Measurements from ENCODE around the gene OGN. TPM values are rescaled to one million over a fixed set of nuclear protein-coding genes. Genes with fewer than 3 reads are reported as not detected.

Gene OGN
- total RNA-seq, 1 donor from 2014 or later: 15.3 TPM

- Histone ChIP-seq H3K4me1 (no peaks in the 10 kb centered on the region), H3K36me3 (no peaks in the 10 kb centered on the region), H3K4me3 (no peak overlapping the region), H3K27me3 (ENCODE audit: low read depth) (no peaks in the 10 kb centered on the region), H3K9me3 (no peaks in the 10 kb centered on the region), H3K27ac (no peak overlapping the region)
- no peak for ATAC-seq
- intact Hi-C loops (cut with DNase I): no loop called here
- TF ChIP-seq CTCF (IDR thresholded peaks at IDR 0.05): no peak
- DNase-seq: no peak
Measured at GRCh38 chr9:92392690-92393089, 11.7 kb downstream of the OGN start.

GRCh38 chr9:92385953-92386352 lies 18.4 kb downstream of the OGN start:
- DNase-seq (no peak), ATAC-seq (no peak)
- H3K4me3 ChIP-seq: no peak overlapping the region
- no peaks in the 10 kb centered on the region for H3K4me1 ChIP-seq
- no peak overlapping the region for H3K27ac ChIP-seq
- H3K27me3 ChIP-seq (ENCODE audit: low read depth): no peaks in the 10 kb centered on the region
- no peak for TF ChIP-seq CTCF (IDR thresholded peaks at IDR 0.05)
- intact Hi-C loops (cut with DNase I): no loop called here
- no peaks in the 10 kb centered on the region for H3K36me3 ChIP-seq
- H3K9me3 ChIP-seq: no peaks in the 10 kb centered on the region

- Histone ChIP-seq H3K4me1 (no peaks in the 10 kb centered on the region), H3K27ac (no peak overlapping the region), H3K4me3 (no peak overlapping the region), H3K9me3 (no peaks in the 10 kb centered on the region), H3K36me3 (no peaks in the 10 kb centered on the region), H3K27me3 (ENCODE audit: low read depth) (no peaks in the 10 kb centered on the region)
- DNase-seq (no peak), ATAC-seq (no peak)
- intact Hi-C loops (cut with DNase I): no loop called here
- no peak for TF ChIP-seq CTCF (IDR thresholded peaks at IDR 0.05)
Measured at GRCh38 chr9:92385477-92385876, 18.9 kb downstream of the OGN start.

- no peaks in the 10 kb centered on the region for H3K36me3 ChIP-seq
- ATAC-seq: no peak
- H3K9me3 ChIP-seq: no peaks in the 10 kb centered on the region
- TF ChIP-seq CTCF (IDR thresholded peaks at IDR 0.05): no peak
- intact Hi-C loops (cut with DNase I): no loop called here
- no peak overlapping the region for H3K27ac ChIP-seq
- H3K27me3 ChIP-seq (ENCODE audit: low read depth): no peaks in the 10 kb centered on the region
- DNase-seq: no peak
- H3K4me1 ChIP-seq: no peaks in the 10 kb centered on the region
- no peak overlapping the region for H3K4me3 ChIP-seq
Measured at GRCh38 chr9:92385001-92385400, 19.4 kb downstream of the OGN start.

- no peak for DNase-seq
- no peak overlapping the region for H3K4me3 ChIP-seq
Measured at GRCh38 chr9:92384375-92384774, 20.0 kb downstream of the OGN start.

More at GRCh38 chr9:92384375-92384774, 20.0 kb downstream of the OGN start:
- H3K27me3 ChIP-seq (ENCODE audit: low read depth): no peaks in the 10 kb centered on the region
- no peak for ATAC-seq
- intact Hi-C loops (cut with DNase I): no loop called here
- H3K36me3 ChIP-seq: no peaks in the 10 kb centered on the region
- no peak overlapping the region for H3K27ac ChIP-seq
- H3K4me1 ChIP-seq: no peaks in the 10 kb centered on the region
- no peak for TF ChIP-seq CTCF (IDR thresholded peaks at IDR 0.05)
- no peaks in the 10 kb centered on the region for H3K9me3 ChIP-seq
